DOHH2 (cell line): ENCODE data around the gene PPP6R3.

Experiments used
- EZH2phosphoT487 ChIP-seq: fragments of 200-600 bp; sonication (generic); IDR thresholded peaks from 2 replicates; pipeline ENCODE4 v1.6.1; 2017; ENCODE audit warnings: borderline replicate concordance, mild to moderate bottlenecking, antibody characterized with exemption, low read length, moderate library complexity, mixed read lengths
- TF ChIP-seq, protein P1 (sequence below): fragments of 200-600 bp; sonication (generic); IDR thresholded peaks from one replicate; pipeline ENCODE4 v1.5.1; 2014; ENCODE audit warnings: antibody characterized with exemption, mild to moderate bottlenecking, low read depth, low read length; ENCODE audit not compliant: poor library complexity, severe bottlenecking

DNA sequence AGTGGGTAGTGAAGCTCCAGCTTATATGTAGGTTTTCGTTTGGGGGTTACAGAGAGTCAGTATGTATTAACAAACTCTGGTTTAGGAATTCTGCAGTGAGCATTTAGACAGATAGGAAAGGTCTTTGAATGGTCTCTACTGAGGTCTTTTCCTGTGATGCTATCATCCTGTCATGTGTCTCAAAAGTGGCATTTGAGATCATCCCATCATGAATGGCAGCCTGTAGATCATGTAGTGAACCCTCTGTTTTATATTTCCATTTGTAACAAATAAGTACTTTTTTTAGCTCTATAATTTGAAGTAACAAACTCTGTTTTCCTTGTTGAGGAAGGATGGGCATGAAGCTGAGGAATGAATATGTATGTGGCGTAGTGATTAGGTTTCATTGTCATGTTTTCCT, 76.2 kb downstream of the PPP6R3 start:
- TF ChIP-seq, protein P1, sequence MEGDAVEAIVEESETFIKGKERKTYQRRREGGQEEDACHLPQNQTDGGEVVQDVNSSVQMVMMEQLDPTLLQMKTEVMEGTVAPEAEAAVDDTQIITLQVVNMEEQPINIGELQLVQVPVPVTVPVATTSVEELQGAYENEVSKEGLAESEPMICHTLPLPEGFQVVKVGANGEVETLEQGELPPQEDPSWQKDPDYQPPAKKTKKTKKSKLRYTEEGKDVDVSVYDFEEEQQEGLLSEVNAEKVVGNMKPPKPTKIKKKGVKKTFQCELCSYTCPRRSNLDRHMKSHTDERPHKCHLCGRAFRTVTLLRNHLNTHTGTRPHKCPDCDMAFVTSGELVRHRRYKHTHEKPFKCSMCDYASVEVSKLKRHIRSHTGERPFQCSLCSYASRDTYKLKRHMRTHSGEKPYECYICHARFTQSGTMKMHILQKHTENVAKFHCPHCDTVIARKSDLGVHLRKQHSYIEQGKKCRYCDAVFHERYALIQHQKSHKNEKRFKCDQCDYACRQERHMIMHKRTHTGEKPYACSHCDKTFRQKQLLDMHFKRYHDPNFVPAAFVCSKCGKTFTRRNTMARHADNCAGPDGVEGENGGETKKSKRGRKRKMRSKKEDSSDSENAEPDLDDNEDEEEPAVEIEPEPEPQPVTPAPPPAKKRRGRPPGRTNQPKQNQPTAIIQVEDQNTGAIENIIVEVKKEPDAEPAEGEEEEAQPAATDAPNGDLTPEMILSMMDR = no peak
- no peak for TF ChIP-seq EZH2phosphoT487
